Right ventricle myocardium inferior (tissue), 1 donor: ENCODE measurements around the gene DPP10. TPM values are rescaled to one million over a fixed set of nuclear protein-coding genes. Genes with fewer than 3 reads are reported as not detected.
A peak's percentile ranks its signal among the peaks of the same experiment; 100 is the strongest.

ENCODE experiments used
- ATAC-seq: fragments of 200-7000 bp; cut with Tn5 transposase; one replicate; pipeline ENCODE4 v1.9.1; 2020; ENCODE audit warnings: mild to moderate bottlenecking, moderate library complexity
- DNase-seq: peaks from one replicate; pipeline ENCODE4 v3.0.0; 2021; ENCODE audit errors: missing footprints
- intact Hi-C: fragments of 100-400 bp; cut with DNase I; formaldehyde crosslinking; loops from one replicate; pipeline ENCODE4 v1.11.0; 2022
- total RNA-seq: library from RNA; stranded (reverse); fragmentation: NEBNext Ultra II Directional; extraction: Animal tissue kit (Norgen Biotek cat#: 25700); gene quantifications from one replicate; pipeline ENCODE4 v1.2.1, GENCODE V29; 2021
- donor health status: DM: no; HTN: yes; CAD: no; lungs with severe emphysema.

The DPP10 gene
- total RNA-seq, 1 donor from 2014 or later = 0.05 TPM

- intact Hi-C loops = no loop called here
- DNase-seq = no peak
- no peak for ATAC-seq
These were observed 1099.9 kb downstream of the DPP10 start for GRCh38 chr2:115542331-115542730.

DNA sequence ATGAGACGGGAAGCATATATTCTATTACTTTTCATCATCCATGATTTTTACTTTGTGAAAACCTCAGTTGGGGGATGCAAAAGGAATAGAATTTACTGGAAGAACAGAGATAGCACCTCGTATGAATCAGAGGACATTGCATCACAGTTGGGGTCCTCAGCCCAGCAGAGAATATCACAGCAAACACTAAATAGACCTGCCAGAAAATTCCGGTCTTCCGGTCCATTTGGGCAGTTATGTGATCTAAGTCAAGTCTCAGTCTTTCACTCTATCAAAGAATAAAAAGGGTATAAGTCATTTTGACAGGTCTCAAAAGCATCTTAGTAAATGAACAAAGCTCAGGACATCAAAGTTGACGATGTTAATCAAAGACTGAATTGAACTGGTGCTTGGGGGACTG lies 1100.6 kb downstream of the DPP10 start:
- ATAC-seq (no peak), DNase-seq (no peak)

GRCh38 chr2:115543461-115543860 lies 1101.0 kb downstream of the DPP10 start:
- ATAC-seq (no peak), DNase-seq (no peak)
- intact Hi-C loops = no loop called here

More for the DNA sequence above, 1100.6 kb downstream of the DPP10 start:
- intact Hi-C loops = no loop called here

DNA sequence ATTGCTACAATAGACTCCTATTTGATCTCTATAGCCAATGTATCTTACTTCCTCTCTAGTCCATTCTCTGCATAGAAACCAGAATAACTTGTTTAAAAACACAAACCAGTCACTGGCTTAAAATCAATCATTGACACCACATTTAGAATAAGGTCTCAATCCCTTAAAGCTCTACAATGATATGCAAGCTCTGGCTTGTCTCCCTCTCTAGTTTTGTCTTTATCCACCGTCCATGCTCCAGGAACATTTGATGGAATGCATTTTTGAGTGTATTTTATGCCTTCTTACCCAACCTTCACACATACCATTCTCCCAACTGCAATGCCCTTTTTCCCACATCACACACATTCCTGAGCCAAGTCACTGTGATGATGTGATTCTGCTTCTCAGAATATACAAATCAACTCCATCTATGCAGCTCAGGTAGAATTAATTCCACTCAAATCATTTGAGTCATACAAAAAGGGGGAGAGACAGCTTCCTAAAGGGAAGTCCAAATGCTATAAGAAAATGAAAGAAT lies 1107.2 kb downstream of the DPP10 start:
- DNase-seq (no peak), ATAC-seq (no peak)
- intact Hi-C loops = no loop called here

GRCh38 chr2:115552726-115553125 lies 1110.3 kb downstream of the DPP10 start:
- no peak for ATAC-seq
- DNase-seq = no peak

DNA sequence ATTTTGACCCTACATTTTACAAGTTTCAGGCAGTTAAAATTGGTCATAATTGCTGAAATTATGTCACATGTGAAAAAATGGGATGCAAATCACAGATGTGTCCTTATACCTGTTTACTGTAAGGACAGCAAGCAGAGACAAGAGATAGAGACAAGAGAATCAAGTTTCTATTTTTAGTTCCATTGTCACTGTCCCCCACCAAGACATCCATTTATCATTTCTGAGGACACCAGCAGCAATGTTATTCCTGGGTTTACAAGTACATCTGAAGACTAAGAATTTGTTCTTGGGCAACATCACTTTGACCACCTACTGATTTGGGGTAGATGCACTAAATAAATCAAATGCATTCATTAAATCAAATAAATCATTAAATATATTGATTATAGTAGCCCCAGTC lies 1111.7 kb downstream of the DPP10 start:
- no peak for ATAC-seq
- no peak for DNase-seq
- intact Hi-C loops = no loop called here

More at GRCh38 chr2:115552726-115553125, 1110.3 kb downstream of the DPP10 start:
- intact Hi-C loops = no loop called here

GRCh38 chr2:115558725-115559124 lies 1116.3 kb downstream of the DPP10 start:
- no peak for ATAC-seq
- intact Hi-C loops = no loop called here
- no peak for DNase-seq

DNA sequence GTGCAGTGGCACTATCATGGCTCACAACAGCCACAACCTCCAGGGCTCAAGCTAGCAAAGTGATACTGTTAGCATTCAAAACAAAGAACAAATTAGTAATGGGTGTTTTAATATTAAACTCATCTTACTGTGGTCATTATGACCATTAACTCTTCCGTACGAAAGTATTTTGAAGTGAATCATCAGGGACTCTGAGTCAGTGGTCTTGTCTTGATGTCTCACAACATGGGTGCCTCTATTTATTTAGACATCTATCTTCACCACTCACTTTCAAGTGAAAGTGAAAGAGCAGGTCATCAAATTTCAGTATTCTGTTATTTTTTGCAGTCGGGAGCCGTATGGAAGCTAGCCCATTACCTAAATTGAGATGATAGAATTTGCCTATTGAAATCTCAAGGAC lies 1118.2 kb downstream of the DPP10 start:
- ATAC-seq = no peak
- intact Hi-C loops = no loop called here
- no peak for DNase-seq

DNA sequence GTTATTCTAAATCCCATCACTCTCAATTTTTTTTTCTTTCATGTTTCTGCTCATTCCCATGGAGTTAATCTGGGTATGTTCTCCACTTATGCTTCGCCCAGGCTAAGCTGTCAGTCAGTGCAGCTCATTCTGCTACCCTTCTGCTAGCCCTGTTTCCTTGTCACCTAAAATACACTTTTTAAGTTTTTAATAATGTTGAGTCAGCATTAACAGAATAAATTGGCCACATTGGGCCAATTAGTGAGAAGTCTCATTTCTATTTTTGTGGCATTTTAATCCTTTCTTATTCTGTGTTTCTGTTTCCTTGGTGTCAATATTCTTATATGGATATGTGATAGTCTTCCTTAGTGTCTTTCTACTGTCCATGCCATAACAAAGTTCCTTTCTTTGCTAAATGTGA lies 1126.2 kb downstream of the DPP10 start:
- intact Hi-C loops = no loop called here
- ATAC-seq (no peak), DNase-seq (no peak)

DNA sequence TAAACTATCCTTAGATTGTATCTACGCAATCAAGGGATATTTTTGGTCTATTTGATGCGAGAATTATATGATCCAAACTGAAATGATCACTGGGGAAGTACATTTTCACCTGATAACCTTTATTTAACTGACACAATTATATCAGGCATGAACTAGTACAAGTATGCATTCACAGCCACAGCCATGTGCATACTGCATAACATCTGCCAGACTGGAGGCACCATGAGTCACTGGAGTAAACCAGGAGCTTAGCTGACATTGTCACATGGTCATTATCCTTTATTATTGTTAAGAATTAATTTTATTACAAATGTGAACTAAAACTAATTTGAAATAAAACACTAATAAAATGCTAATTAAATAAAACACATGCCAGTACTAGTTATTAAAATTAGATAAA lies 1127.1 kb downstream of the DPP10 start:
- ATAC-seq = no peak
- no peak for DNase-seq
- intact Hi-C loops = no loop called here

- intact Hi-C loops = no loop called here
- DNase-seq (no peak), ATAC-seq (no peak)
These were observed 1130.3 kb downstream of the DPP10 start for GRCh38 chr2:115572746-115573145.

- DNase-seq (no peak), ATAC-seq (no peak)
- intact Hi-C loops = no loop called here
These were observed 1131.3 kb downstream of the DPP10 start for GRCh38 chr2:115573756-115574155.

- DNase-seq (peak; percentile 54), ATAC-seq (no peak)
- intact Hi-C loops = no loop called here
These were observed 1132.2 kb downstream of the DPP10 start for GRCh38 chr2:115574667-115575066.

DNA sequence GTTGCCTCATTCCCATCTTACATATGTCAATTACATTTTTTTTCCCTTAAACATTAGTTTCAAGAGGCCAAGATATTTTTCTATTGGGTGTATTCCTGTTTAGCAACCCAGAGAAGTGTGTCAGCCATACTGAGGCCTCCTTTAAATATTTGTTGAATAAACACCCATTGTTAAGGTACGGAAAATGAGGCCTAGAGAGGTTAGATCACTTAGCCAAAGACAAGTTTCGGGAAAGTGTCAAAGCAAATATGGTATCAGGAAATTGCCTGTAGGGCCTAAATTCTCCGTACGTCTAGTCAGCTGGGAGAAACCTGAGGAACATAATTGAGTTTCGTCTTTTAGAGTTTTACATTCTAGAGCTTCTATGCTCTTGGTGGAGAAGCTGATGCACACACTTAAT lies 1138.3 kb downstream of the DPP10 start:
- no peak for DNase-seq
- ATAC-seq = no peak
- intact Hi-C loops = no loop called here

DNA sequence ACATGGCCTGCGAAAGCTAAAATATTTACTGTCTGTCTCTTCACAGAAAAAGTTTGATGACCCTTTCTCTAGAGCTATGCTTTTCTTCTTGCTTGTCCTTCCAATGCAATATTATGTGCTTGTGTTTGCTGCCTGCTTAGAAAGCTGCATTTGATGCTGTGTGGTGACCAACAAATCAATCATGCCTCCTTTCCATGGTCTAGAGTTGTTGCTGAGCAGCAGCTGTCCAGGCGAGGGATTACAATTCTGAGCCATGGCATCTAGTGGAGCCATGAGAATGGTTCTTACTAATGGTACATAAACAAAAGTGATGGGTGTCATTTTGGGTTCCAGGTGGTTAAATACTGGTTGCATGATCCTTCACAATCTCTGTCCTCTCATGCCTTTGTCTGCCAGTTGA lies 1142.1 kb downstream of the DPP10 start:
- no peak for ATAC-seq
- intact Hi-C loops = no loop called here
- no peak for DNase-seq

- ATAC-seq (no peak), DNase-seq (no peak)
- intact Hi-C loops = no loop called here
These were observed 1154.4 kb downstream of the DPP10 start for GRCh38 chr2:115596659-115597375.

GRCh38 chr2:115603285-115603684 lies 1160.8 kb downstream of the DPP10 start:
- DNase-seq = no peak
- intact Hi-C loops = no loop called here
- no peak for ATAC-seq

DNA sequence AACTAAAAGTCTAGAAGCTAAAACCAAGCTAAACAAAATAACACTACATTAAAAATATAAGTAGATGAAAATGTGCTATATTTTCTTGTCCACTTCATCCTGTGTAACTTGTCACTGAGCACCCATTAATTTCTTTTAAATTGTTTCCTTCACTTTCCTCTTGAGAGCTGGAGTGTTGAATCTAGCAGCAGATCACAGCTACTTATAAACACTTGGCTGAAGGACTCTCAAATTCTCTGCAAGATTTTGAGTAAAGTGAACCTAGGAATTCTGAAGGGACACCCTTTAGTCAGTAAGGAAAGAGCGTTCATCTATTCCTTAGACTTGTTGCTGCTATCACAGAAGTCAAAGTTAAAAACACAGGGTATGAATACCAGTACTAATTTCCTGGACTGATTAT lies 1163.9 kb downstream of the DPP10 start:
- intact Hi-C loops = no loop called here
- DNase-seq (no peak), ATAC-seq (no peak)

DNA sequence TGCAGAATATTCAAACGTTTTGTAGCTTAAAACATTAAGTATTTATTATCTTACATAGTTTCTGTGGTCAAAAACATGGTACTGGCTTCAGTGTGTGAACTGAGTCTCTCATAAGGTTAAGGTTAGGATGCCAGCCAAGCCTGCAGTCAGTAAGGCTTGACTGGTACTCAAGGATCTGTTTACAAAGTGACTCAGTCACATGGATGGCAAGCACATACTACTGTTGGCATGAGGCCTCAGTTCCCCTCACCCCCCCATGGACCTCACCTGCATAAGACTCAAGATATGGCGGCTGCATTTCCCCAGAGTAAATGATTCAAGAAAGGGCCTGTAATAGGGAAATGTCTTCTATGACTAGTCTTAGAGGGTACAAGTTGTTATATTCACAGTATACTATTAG lies 1167.5 kb downstream of the DPP10 start:
- DNase-seq = no peak
- intact Hi-C loops = no loop called here
- ATAC-seq = no peak

DNA sequence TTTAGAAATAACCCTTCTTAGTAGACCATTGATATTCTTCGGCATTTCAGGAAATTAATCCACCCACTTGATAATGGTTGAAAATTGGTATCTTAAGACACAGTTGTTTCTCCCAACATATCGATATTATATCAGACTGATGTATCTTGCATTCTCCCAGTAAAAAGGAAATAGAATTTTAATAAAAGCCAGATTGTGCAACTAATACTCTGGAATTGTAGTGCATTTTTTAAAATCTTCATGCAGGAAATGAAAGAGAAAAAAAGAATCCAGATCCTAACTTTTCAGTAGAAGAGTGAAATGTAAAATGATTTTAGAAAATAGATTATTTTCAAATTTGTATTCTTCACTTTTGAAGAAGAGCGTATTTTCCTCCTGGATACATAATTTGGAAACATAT lies 1168.4 kb downstream of the DPP10 start:
- intact Hi-C loops = no loop called here
- DNase-seq (no peak), ATAC-seq (no peak)

DNA sequence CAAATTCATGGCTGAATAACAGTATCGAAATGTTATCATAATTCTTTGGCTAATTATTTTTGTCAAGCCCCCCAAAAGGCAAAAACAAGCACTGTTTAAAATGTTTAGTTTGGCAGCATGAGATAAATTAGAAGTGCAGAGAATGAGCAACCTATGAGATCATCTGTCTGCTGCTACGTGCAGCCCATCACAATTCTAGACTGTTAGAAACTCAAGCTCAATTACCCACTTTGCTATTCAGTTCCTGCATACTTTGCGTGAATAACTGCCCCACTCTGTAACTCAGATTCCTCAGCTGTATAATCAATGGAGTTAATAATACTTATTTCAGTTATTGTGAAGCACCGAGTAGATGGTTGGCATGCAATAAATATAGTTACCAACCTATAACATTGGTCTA lies 1181.9 kb downstream of the DPP10 start:
- intact Hi-C loops = no loop called here
- ATAC-seq (no peak), DNase-seq (no peak)
